Stomach smooth muscle (tissue), 2 donors: ENCODE results near the gene NSDHL.
"Not testable (repeated sequence)": the region's sequence is repeated elsewhere in the genome, so short reads cannot be mapped to it uniquely, and the experiment has no call there.

Source experiments
- H3K27ac ChIP-seq: one replicate; pipeline ENCODE4 v1.7.0; 2013; ENCODE audit warnings: mild to moderate bottlenecking, low read length, inconsistent platforms
- H3K27me3 ChIP-seq, 2 donors: one replicate each; pipeline ENCODE4 v1.7.0; 2013; ENCODE audit warnings: low read length in 2 of 2; ENCODE audit not compliant: insufficient read depth in 2 of 2, control insufficient read depth in 1 of 2
- H3K36me3 ChIP-seq, 2 donors: one replicate each; pipeline ENCODE4 v1.7.0; 2013; ENCODE audit warnings: low read length in 2 of 2; ENCODE audit not compliant: control insufficient read depth in 2 of 2, insufficient read depth in 2 of 2
- H3K4me1 ChIP-seq: one replicate; pipeline ENCODE4 v1.7.0; 2013; ENCODE audit warnings: low read length; ENCODE audit not compliant: control insufficient read depth, insufficient read depth
- H3K4me3 ChIP-seq, 2 donors: one replicate each; pipeline ENCODE4 v1.7.0; 2013; ENCODE audit warnings: low read length in 2 of 2
- H3K9ac ChIP-seq, 2 donors: one replicate each; pipeline ENCODE4 v1.7.0; 2013; ENCODE audit warnings: low read length in 2 of 2, mild to moderate bottlenecking in 1 of 2
- H3K9me3 ChIP-seq, 2 donors: one replicate each; pipeline ENCODE4 v1.7.0; 2013; ENCODE audit warnings: low read length in 2 of 2; ENCODE audit not compliant: control insufficient read depth in 2 of 2
- donor health status: healthy.
- donor health status: Pancreatic carcinoma.

NSDHL gene

DNA sequence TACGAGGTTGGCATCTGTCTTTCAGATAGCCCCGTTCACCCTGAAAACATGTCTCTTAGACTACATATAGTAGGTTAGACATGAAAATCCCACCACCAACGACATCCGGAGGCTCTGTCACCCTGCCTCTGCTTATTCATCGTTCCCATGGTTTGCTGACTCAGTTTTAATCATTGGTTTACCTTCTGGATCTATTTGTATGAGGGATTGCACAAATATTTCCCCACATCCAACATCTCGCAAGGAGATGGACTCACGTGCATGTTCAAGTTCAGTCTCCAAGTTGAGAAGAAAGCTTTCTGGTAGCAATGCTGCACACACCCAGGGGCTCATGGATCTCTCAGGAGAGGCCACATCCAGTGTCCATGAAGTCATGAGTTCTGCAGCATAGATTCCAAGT lies 11.1 kb upstream of the NSDHL start:
- peaks cover 0 to 18% of the 10 kb centered on the region in 2 donors for H3K27me3 ChIP-seq
- H3K4me1 ChIP-seq, result no peaks in the 10 kb centered on the region
- no peak overlapping the region for H3K4me3 ChIP-seq
- no peaks in the 10 kb centered on the region for H3K9me3 ChIP-seq
- no peak overlapping the region for H3K9ac ChIP-seq
- H3K27ac ChIP-seq, result no peak overlapping the region
- H3K36me3 ChIP-seq, result no peaks in the 10 kb centered on the region

- Histone ChIP-seq H3K4me1 (no peaks in the 10 kb centered on the region), H3K27me3 (peaks cover 0 to 18% of the 10 kb centered on the region in 2 donors), H3K36me3 (no peaks in the 10 kb centered on the region), H3K27ac (no peak overlapping the region), H3K9ac (no peak overlapping the region), H3K9me3 (no peaks in the 10 kb centered on the region), H3K4me3 (no peak overlapping the region)
Observed at GRCh38 chrX:152821145-152821765, 9.6 kb upstream of the NSDHL start.

DNA sequence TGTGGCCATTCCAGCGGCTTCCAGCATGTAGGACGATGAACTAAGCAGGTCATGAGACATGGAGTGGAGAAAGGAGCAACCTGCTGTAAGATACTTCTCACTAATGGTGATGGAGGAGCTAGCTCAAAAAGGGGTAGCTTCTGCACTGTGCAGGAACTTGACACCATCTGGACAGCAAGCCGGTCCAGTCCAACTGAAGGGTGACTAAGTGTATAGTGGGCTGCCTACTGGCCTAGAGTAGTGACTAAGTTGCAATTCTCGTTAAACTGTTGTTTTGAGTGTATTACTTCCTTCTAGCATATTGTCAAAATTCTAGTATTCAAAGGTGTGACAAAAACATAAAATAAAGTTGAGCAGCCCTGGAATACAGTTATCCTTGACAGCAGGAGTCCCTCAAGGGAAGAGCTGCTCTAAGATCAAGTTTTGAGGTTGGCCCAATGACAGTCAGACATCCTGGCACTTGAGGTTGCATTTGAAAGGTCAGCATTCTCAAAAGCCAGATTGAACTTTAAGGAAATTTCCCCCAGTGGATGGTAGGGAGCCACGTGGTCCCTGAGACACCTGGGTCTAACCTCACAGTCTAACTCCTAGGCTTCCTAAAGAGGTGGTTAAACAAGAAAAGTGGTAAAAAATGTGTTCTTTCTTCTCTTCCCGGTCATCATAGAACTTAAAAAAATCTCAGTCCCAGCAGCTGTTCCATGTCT lies 8.3 kb upstream of the NSDHL start:
- Histone ChIP-seq H3K27ac (no peak overlapping the region), H3K4me3 (no peak overlapping the region), H3K27me3 (peaks cover 0 to 17% of the 10 kb centered on the region in 2 donors), H3K9ac (no peak overlapping the region), H3K4me1 (no peaks in the 10 kb centered on the region), H3K36me3 (peaks cover 0 to 3% of the 10 kb centered on the region in 2 donors), H3K9me3 (no peaks in the 10 kb centered on the region)

GRCh38 chrX:152823657-152824056 lies 7.2 kb upstream of the NSDHL start:
- Histone ChIP-seq H3K9ac (no peak overlapping the region), H3K4me3 (no peak overlapping the region), H3K9me3 (no peaks in the 10 kb centered on the region), H3K36me3 (peaks cover 0 to 4% of the 10 kb centered on the region in 2 donors), H3K4me1 (no peaks in the 10 kb centered on the region), H3K27me3 (peaks cover 0 to 16% of the 10 kb centered on the region in 2 donors), H3K27ac (no peak overlapping the region)

DNA sequence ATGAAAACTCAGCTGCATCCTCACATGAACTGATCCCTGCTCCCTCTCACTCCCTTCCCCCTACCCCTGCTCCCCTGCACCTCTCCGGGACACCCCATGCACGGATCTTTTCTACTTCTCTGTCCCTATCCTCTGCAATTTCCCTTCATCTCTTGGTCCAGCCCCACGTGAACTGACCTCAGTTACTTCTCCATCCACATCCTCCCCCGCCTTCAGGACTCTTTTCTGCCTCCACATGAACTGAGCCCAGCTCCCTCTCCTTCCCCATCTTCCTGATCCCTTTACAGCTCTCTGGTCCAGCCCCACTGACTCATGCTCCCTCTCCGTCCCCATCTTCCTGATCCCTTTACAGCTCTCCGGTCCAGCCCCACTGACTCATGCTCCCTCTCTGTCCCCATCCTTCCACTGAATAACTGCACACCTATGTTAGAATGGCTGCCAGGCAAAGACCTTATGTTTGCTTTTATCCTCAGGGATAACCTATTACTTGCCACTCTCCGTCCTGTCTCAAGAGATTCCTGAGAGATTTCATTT lies 6.0 kb upstream of the NSDHL start:
- Histone ChIP-seq H3K4me3 (no peak overlapping the region), H3K27me3 (peaks cover 0 to 16% of the 10 kb centered on the region in 2 donors), H3K9me3 (no peaks in the 10 kb centered on the region), H3K4me1 (no peaks in the 10 kb centered on the region), H3K27ac (no peak overlapping the region), H3K9ac (no peak overlapping the region), H3K36me3 (peaks cover 0 to 4% of the 10 kb centered on the region in 2 donors)

DNA sequence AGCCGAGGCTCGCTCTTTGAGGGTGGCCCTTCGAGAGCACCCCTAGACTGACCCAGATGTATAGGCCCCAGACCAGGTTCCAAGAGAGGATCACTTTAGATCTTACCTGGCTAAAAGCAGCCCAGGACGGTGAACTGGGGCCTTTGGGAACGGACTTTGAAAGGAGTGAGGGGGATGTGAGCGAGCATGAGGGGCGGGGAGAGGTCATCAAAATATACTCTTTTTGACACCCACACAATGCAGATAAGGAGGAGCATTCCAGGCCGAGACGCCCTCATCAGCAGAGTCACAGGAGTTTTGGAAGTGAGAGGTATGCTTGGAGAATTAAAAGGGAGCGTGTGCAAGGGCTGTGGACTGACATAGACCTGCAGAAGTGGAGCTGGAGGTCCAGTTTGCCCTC lies 528 bp downstream of the NSDHL start:
- no peaks in the 10 kb centered on the region for H3K27me3 ChIP-seq
- peaks cover 0 to 5% of the 10 kb centered on the region in 2 donors for H3K36me3 ChIP-seq
- peak overlapping the region; percentile 82 to 86 for H3K9ac ChIP-seq
- peaks cover 10% of the 10 kb centered on the region for H3K4me1 ChIP-seq
- peak overlapping the region; percentile 64 to 80 for H3K4me3 ChIP-seq
- H3K9me3 ChIP-seq, result no peaks in the 10 kb centered on the region
- peak overlapping the region; percentile 37 for H3K27ac ChIP-seq

GRCh38 chrX:152832520-152832919 lies 1.7 kb downstream of the NSDHL start:
- Histone ChIP-seq H3K4me3 (no peak overlapping the region), H3K9ac (no peak overlapping the region), H3K27ac (no peak overlapping the region), H3K9me3 (no peaks in the 10 kb centered on the region), H3K4me1 (peaks cover 10% of the 10 kb centered on the region), H3K27me3 (no peaks in the 10 kb centered on the region), H3K36me3 (peaks cover 0 to 3% of the 10 kb centered on the region in 2 donors)

- H3K9ac ChIP-seq, result no peak overlapping the region
- no peaks in the 10 kb centered on the region for H3K27me3 ChIP-seq
- H3K27ac ChIP-seq, result no peak overlapping the region
- peaks cover 0 to 2% of the 10 kb centered on the region in 2 donors for H3K36me3 ChIP-seq
- peaks cover 10% of the 10 kb centered on the region for H3K4me1 ChIP-seq
- no peak overlapping the region for H3K4me3 ChIP-seq
- no peaks in the 10 kb centered on the region for H3K9me3 ChIP-seq
Observed at GRCh38 chrX:152833378-152833777, 2.5 kb downstream of the NSDHL start.

GRCh38 chrX:152835470-152835869 lies 4.6 kb downstream of the NSDHL start:
- H3K9me3 ChIP-seq, H3K27ac ChIP-seq, H3K4me1 ChIP-seq, H3K36me3 ChIP-seq, H3K9ac ChIP-seq, H3K4me3 ChIP-seq, H3K27me3 ChIP-seq: not testable (repeated sequence)

- Histone ChIP-seq H3K9ac (no peak overlapping the region), H3K9me3 (peaks cover 0 to 2% of the 10 kb centered on the region in 2 donors), H3K36me3 (no peaks in the 10 kb centered on the region), H3K27ac (no peak overlapping the region), H3K4me3 (no peak overlapping the region), H3K4me1 (no peaks in the 10 kb centered on the region), H3K27me3 (peaks cover 0 to 2% of the 10 kb centered on the region in 2 donors)
Observed at GRCh38 chrX:152842772-152843338, 12.0 kb downstream of the NSDHL start.
